NB4 (cell line): ENCODE results near the gene FOXP1.

ENCODE experiments used
- DNase-seq: peaks from one replicate; pipeline ENCODE4 v3.0.0; 2010; ENCODE audit warnings: low read depth
- H3K4me3 ChIP-seq: one replicate; pipeline ENCODE4 v1.5.1; 2011; ENCODE audit warnings: mild to moderate bottlenecking, low read depth, low read length, moderate library complexity
- CTCF ChIP-seq: IDR thresholded peaks from one replicate; pipeline ENCODE4 v1.5.1; 2012; ENCODE audit warnings: low read depth, low read length
- MYC ChIP-seq: IDR thresholded peaks from 2 replicates; pipeline ENCODE4 v1.6.1; 2011; ENCODE audit warnings: low read depth, low read length
- POLR2A ChIP-seq: IDR thresholded peaks from 2 replicates; pipeline ENCODE4 v1.6.1; 2011; ENCODE audit warnings: mild to moderate bottlenecking; ENCODE audit not compliant: insufficient read length; ENCODE audit errors: extremely low read depth
- TF ChIP-seq, protein P1 (sequence below): IDR thresholded peaks from 2 replicates; pipeline ENCODE4 v1.6.1; 2011; ENCODE audit warnings: low read depth, low read length

The FOXP1 gene

DNA sequence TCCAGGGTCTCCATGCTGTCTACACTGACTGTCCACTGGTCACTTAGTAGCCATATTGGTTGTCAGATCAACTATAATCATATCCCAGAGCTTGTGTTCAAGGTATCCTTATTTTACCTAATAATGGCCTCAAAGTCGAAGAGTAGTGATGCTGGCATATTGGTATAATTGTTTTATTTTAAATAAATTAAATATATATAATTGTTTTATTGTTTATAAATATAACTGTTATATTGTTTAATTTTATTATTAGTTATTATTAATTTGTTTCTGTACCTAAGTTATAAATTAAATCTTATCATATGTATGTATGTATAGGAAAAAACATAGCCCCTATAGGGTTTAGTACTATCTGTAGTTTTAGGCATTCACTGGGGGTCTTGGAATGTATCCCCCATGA lies 205.0 kb downstream of the FOXP1 start:
- H3K4me3 ChIP-seq = no peak overlapping the region
- no peak for TF ChIP-seq CTCF
- no peak for TF ChIP-seq MYC
- TF ChIP-seq, protein P1, sequence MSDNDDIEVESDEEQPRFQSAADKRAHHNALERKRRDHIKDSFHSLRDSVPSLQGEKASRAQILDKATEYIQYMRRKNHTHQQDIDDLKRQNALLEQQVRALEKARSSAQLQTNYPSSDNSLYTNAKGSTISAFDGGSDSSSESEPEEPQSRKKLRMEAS = no peak
- TF ChIP-seq POLR2A = no peak
- DNase-seq = no peak

DNA sequence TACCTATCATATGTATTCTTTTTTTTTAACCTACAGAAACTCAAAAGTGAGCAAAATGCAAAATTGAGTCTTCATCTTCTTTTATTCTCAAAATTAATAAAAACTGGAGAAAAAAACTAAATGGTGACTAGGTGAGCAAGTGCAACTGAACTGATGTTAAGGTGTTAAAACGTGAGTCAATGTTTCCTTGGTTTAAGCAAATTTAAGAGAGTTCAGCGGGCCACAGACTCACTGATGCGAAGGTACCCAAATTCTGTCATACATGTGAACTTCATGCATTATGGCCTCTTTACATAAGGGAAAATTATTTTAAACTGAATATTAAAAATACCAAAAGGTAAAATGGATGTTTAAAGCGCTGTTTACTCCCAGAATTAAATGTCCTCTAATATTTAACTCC lies 206.6 kb downstream of the FOXP1 start:
- H3K4me3 ChIP-seq = no peak overlapping the region
- TF ChIP-seq, protein P1 = no peak
- no peak for TF ChIP-seq MYC
- no peak for TF ChIP-seq CTCF
- TF ChIP-seq POLR2A = no peak
- DNase-seq = no peak

- TF ChIP-seq, protein P1 = no peak
- TF ChIP-seq CTCF = no peak
- no peak for TF ChIP-seq MYC
- no peak for TF ChIP-seq POLR2A
- DNase-seq = no peak
- H3K4me3 ChIP-seq = no peak overlapping the region
Observed at GRCh38 chr3:71376503-71376902, 207.0 kb downstream of the FOXP1 start.

- TF ChIP-seq CTCF (no peak), POLR2A (no peak), MYC (no peak)
- TF ChIP-seq, protein P1 = no peak
- DNase-seq = no peak
- no peak overlapping the region for H3K4me3 ChIP-seq
Observed at GRCh38 chr3:71374582-71374981, 208.9 kb downstream of the FOXP1 start.

DNA sequence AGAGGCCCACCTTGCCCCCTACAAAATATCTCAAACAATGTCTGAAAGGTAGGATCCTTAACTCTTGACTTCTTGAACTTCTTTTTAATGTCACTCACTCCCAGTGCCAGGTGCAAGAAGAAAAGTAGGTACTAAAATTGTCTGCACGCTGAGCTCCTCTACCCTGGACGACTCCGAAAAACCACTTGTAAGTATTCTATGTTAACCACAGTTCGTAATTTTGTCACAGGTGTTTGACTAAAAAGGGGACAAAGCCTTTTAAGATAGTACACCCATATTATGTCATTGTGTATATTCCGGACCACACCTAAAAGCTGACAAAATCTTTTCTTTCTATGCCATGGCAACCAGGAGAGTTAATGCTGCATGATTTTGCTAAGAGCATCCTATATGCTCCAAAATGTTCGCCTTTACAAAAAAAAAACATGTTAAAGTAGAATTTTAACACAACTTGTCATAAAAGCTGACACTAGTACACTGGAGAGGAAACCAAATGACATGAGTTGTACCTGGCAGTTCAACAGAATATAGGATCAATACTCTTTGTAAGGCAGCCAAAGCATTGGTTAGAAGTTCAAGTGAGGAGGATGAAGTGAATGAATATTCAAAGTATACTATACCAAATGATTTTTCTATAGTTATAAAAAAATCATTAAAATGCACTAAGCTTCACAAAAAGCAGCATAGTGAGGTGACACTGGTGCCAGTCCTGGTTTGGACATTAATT lies 210.5 kb downstream of the FOXP1 start:
- DNase-seq = no peak
- TF ChIP-seq, protein P1 = no peak
- TF ChIP-seq CTCF = no peak
- TF ChIP-seq MYC = no peak
- TF ChIP-seq POLR2A = no peak
- no peak overlapping the region for H3K4me3 ChIP-seq
